ENCODE measurements around the gene ABCD2.
"Not testable (repeated sequence)": the region's sequence is repeated elsewhere in the genome, so short reads cannot be mapped to it uniquely, and the experiment has no call there.

Gene ABCD2

DNA sequence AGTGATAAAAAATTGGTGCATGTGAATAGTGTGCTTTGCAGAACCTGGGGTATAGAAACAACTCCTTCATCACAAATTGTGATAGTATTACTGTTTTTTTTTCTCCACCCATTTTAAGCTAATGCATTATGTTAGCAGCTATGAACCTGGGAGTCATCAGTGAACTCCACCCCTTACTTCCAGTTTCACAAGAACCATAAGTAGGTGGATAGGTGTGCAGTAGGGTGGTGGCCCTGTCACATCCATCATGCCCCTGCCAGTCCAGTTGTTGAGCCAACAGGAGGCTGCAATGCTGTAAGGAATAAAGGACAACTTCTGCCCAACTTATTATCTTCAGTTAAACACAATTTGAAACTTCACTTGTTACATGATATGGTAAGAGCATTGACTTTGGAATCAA, 85.7 kb downstream of the ABCD2 start:
- no peak for ATAC-seq (ENCODE audit: insufficient read depth, low read depth)
- no peaks in the 10 kb centered on the region for H3K36me3 ChIP-seq (ENCODE audit: insufficient read depth, low read length)
- no peak overlapping the region for H3K4me3 ChIP-seq (ENCODE audit: low read depth in 1 of 2, low read length in 2 of 2)
- no peaks in the 10 kb centered on the region for H4K20me1 ChIP-seq (ENCODE audit: insufficient read depth, low read length)
- H3K4me1 ChIP-seq (ENCODE audit: insufficient read depth, low read length): no peaks in the 10 kb centered on the region
- no peak overlapping the region for H3K9ac ChIP-seq (ENCODE audit: low read depth, low read length)
- H3K27me3 ChIP-seq (ENCODE audit: insufficient read depth, low read length, poor library complexity): no peaks in the 10 kb centered on the region
- TF ChIP-seq, protein P1, sequence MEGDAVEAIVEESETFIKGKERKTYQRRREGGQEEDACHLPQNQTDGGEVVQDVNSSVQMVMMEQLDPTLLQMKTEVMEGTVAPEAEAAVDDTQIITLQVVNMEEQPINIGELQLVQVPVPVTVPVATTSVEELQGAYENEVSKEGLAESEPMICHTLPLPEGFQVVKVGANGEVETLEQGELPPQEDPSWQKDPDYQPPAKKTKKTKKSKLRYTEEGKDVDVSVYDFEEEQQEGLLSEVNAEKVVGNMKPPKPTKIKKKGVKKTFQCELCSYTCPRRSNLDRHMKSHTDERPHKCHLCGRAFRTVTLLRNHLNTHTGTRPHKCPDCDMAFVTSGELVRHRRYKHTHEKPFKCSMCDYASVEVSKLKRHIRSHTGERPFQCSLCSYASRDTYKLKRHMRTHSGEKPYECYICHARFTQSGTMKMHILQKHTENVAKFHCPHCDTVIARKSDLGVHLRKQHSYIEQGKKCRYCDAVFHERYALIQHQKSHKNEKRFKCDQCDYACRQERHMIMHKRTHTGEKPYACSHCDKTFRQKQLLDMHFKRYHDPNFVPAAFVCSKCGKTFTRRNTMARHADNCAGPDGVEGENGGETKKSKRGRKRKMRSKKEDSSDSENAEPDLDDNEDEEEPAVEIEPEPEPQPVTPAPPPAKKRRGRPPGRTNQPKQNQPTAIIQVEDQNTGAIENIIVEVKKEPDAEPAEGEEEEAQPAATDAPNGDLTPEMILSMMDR (IDR thresholded peaks at IDR 0.05; ENCODE audit: borderline replicate concordance, extremely low read depth, low read length, poor library complexity, severe bottlenecking): no peak
- no peak for TF ChIP-seq EZH2 (IDR thresholded peaks at IDR 0.05; ENCODE audit: borderline replicate concordance, low read depth, low read length, severe bottlenecking)
- no peak overlapping the region for H2AFZ ChIP-seq (ENCODE audit: low read depth, low read length)
- H3K4me2 ChIP-seq (ENCODE audit: insufficient read depth, low read length): no peak overlapping the region
- H3K9me3 ChIP-seq (ENCODE audit: insufficient read depth, low read length, severe bottlenecking): no peaks in the 10 kb centered on the region
- no peak for DNase-seq
- H3K27ac ChIP-seq (ENCODE audit: low read length): no peak overlapping the region
- H3K79me2 ChIP-seq (ENCODE audit: insufficient read depth, low read length): no peaks in the 10 kb centered on the region

GRCh38 chr12:39532448-39532847, 87.2 kb downstream of the ABCD2 start:
- Histone ChIP-seq H3K4me3 (ENCODE audit: low read depth in 1 of 2, low read length in 2 of 2) (no peak overlapping the region), H3K27me3 (ENCODE audit: insufficient read depth, low read length, poor library complexity) (no peaks in the 10 kb centered on the region), H4K20me1 (ENCODE audit: insufficient read depth, low read length) (no peaks in the 10 kb centered on the region), H3K4me1 (ENCODE audit: insufficient read depth, low read length) (no peaks in the 10 kb centered on the region), H3K27ac (ENCODE audit: low read length) (no peak overlapping the region), H2AFZ (ENCODE audit: low read depth, low read length) (no peak overlapping the region), H3K9me3 (ENCODE audit: insufficient read depth, low read length, severe bottlenecking) (no peaks in the 10 kb centered on the region), H3K9ac (ENCODE audit: low read depth, low read length) (no peak overlapping the region), H3K4me2 (ENCODE audit: insufficient read depth, low read length) (no peak overlapping the region), H3K36me3 (ENCODE audit: insufficient read depth, low read length) (no peaks in the 10 kb centered on the region), H3K79me2 (ENCODE audit: insufficient read depth, low read length) (no peaks in the 10 kb centered on the region)
- ATAC-seq (ENCODE audit: insufficient read depth, low read depth): no peak
- TF ChIP-seq, protein P1 (IDR thresholded peaks at IDR 0.05; ENCODE audit: borderline replicate concordance, extremely low read depth, low read length, poor library complexity, severe bottlenecking): no peak
- no peak for TF ChIP-seq EZH2 (IDR thresholded peaks at IDR 0.05; ENCODE audit: borderline replicate concordance, low read depth, low read length, severe bottlenecking)
- DNase-seq: no peak

DNA sequence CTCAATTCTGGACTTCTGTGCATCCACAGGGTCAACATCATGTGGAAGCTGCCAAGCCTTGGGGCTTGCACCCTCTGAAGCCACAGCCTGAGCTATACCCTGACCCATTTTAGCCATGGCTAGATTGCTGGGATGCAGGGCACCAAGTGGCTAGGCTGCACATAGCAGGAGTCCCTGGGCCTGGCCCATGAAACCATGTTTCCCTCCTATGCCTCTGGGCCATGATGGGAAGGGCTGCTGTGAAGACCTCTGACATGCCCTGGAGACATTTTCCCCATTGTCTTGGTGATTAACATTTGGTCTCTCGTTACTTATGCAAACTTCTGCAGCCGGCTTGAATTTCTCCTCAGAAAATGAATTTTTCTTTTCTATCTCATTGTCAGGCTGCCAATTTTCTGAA, 92.6 kb downstream of the ABCD2 start:
- H3K79me2 ChIP-seq (ENCODE audit: insufficient read depth, low read length): no peaks in the 10 kb centered on the region
- no peaks in the 10 kb centered on the region for H4K20me1 ChIP-seq (ENCODE audit: insufficient read depth, low read length)
- DNase-seq (no peak), ATAC-seq (ENCODE audit: insufficient read depth, low read depth) (no peak)
- TF ChIP-seq EZH2 (IDR thresholded peaks at IDR 0.05; ENCODE audit: borderline replicate concordance, low read depth, low read length, severe bottlenecking): no peak
- TF ChIP-seq, protein P1 (IDR thresholded peaks at IDR 0.05; ENCODE audit: borderline replicate concordance, extremely low read depth, low read length, poor library complexity, severe bottlenecking): no peak
- H3K36me3 ChIP-seq (ENCODE audit: insufficient read depth, low read length): no peaks in the 10 kb centered on the region
- no peak overlapping the region for H2AFZ ChIP-seq (ENCODE audit: low read depth, low read length)
- no peak overlapping the region for H3K9ac ChIP-seq (ENCODE audit: low read depth, low read length)
- H3K4me3 ChIP-seq (ENCODE audit: low read depth in 1 of 2, low read length in 2 of 2): no peak overlapping the region
- no peaks in the 10 kb centered on the region for H3K27me3 ChIP-seq (ENCODE audit: insufficient read depth, low read length, poor library complexity)
- no peak overlapping the region for H3K4me2 ChIP-seq (ENCODE audit: insufficient read depth, low read length)
- H3K4me1 ChIP-seq (ENCODE audit: insufficient read depth, low read length): no peaks in the 10 kb centered on the region
- no peak overlapping the region for H3K27ac ChIP-seq (ENCODE audit: low read length)
- no peaks in the 10 kb centered on the region for H3K9me3 ChIP-seq (ENCODE audit: insufficient read depth, low read length, severe bottlenecking)

DNA sequence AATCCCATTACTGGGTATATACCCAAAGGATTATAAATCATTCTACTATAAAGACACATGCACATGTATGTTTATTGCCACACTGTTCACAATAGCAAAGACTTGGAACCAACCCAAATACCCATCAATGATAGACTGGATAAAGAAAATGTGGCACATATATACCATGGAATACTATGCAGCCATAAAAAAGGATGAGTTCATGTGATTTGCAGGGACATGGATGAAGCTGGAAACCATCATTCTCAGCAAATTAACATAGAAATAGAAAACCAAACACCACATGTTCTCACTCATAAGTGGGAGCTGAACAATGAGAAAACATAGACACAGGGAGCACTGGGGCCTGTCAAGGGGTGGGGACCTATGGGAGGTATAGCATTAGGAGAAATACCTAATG, 97.4 kb downstream of the ABCD2 start:
- not testable (repeated sequence) for H3K9ac ChIP-seq (ENCODE audit: low read depth, low read length); ATAC-seq (ENCODE audit: insufficient read depth, low read depth); H3K27ac ChIP-seq (ENCODE audit: low read length); H3K36me3 ChIP-seq (ENCODE audit: insufficient read depth, low read length); H4K20me1 ChIP-seq (ENCODE audit: insufficient read depth, low read length); H3K4me1 ChIP-seq (ENCODE audit: insufficient read depth, low read length); H2AFZ ChIP-seq (ENCODE audit: low read depth, low read length); H3K79me2 ChIP-seq (ENCODE audit: insufficient read depth, low read length); DNase-seq; H3K9me3 ChIP-seq (ENCODE audit: insufficient read depth, low read length, severe bottlenecking); H3K27me3 ChIP-seq (ENCODE audit: insufficient read depth, low read length, poor library complexity); H3K4me2 ChIP-seq (ENCODE audit: insufficient read depth, low read length); H3K4me3 ChIP-seq (ENCODE audit: low read depth in 1 of 2, low read length in 2 of 2)

All from DND-41 (cell line).